ENCODE measurements around the gene ZNF48. TPM values are rescaled to one million over a fixed set of nuclear protein-coding genes. Genes with fewer than 3 reads are reported as not detected.

ZNF48 gene
- polyA plus RNA-seq, 1 of the 3 experiments (the other 2 are of a cell fraction), result 8.8 TPM

- TF ChIP-seq ZBTB33 (IDR thresholded peaks at IDR 0.05; ENCODE audit: borderline replicate concordance, low read depth), result no peak
- TF ChIP-seq YY1 (IDR thresholded peaks at IDR 0.05; ENCODE audit: low read depth), result no peak
- TF ChIP-seq EZH2phosphoT487 (IDR thresholded peaks at IDR 0.05; ENCODE audit: borderline replicate concordance, low read depth), result no peak
- no peak for TF ChIP-seq RXRA (IDR thresholded peaks at IDR 0.05; ENCODE audit: borderline replicate concordance, low read depth)
- TF ChIP-seq GABPA (IDR thresholded peaks at IDR 0.05; ENCODE audit: low read depth), result no peak
- no peak for TF ChIP-seq NRF1 (IDR thresholded peaks at IDR 0.05; ENCODE audit: low read depth, low read length)
Measured at GRCh38 chr16:30443631-30444030, 48.4 kb downstream of the ZNF48 start (continued).

- H3K9me3 ChIP-seq, result no peaks in the 10 kb centered on the region
- peak overlapping the region; percentile 89 for H3K4me2 ChIP-seq
- peaks cover 24% of the 10 kb centered on the region for H3K79me2 ChIP-seq (ENCODE audit: insufficient read depth)
- H3K36me3 ChIP-seq (replicated peaks in 1 of 2; ENCODE audit: control insufficient read depth in 1 of 2, insufficient read depth in 2 of 2, low read length in 1 of 2), result peaks cover 12 to 16% of the 10 kb centered on the region in 2 experiments
- H3K4me3 ChIP-seq (ENCODE audit: low read depth in 2 of 2, low read length in 1 of 2), result peak overlapping the region; percentile 75 to 95
- H3K9ac ChIP-seq, result peak overlapping the region; percentile 98
- ChIA-PET CTCF (interaction anchor here (0.6 to 2.9 kb wide), 9 partner anchors 11 to 353 kb away, joined by 3 to 27 read pairs (median 3); partner anchors contain the start of genes DCTPP1, TBX6 and ZNF747), POLR2A (interaction anchor here (0.6 to 1.7 kb wide), 5 partner anchors 15 to 91 kb away, joined by 3 to 6 read pairs (median 3); partner anchors contain the start of gene DCTPP1)
- no peak overlapping the region for H2AFZ ChIP-seq (ENCODE audit: low read depth)
- H3K27me3 ChIP-seq (ENCODE audit: insufficient read depth), result no peaks in the 10 kb centered on the region
- TF ChIP-seq FOSL2 (IDR thresholded peaks at IDR 0.05; ENCODE audit: borderline replicate concordance, low read depth) (no peak), GABPA (IDR thresholded peaks at IDR 0.05; ENCODE audit: low read depth) (no peak), YY1 (IDR thresholded peaks at IDR 0.05; ENCODE audit: low read depth) (0 out of 2 replicates have a peak, but pooled peaks have one; percentile 53), RFX5 (IDR thresholded peaks at IDR 0.05; ENCODE audit: low read length) (no peak), NFIC (IDR thresholded peaks at IDR 0.05; ENCODE audit: borderline replicate concordance) (no peak)
- TF ChIP-seq, protein P1, sequence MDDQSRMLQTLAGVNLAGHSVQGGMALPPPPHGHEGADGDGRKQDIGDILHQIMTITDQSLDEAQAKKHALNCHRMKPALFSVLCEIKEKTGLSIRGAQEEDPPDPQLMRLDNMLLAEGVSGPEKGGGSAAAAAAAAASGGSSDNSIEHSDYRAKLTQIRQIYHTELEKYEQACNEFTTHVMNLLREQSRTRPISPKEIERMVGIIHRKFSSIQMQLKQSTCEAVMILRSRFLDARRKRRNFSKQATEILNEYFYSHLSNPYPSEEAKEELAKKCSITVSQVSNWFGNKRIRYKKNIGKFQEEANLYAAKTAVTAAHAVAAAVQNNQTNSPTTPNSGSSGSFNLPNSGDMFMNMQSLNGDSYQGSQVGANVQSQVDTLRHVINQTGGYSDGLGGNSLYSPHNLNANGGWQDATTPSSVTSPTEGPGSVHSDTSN (IDR thresholded peaks at IDR 0.05), result no peak
- peaks cover 5% of the 10 kb centered on the region for H3F3A ChIP-seq (replicated peaks; ENCODE audit: insufficient read depth)
- WGBS (ENCODE audit: low lambda C conversion rate), result 89% methylated on average over 29 of the region's 29 CpGs
- no peak for DNase-seq
- no peaks in the 10 kb centered on the region for H4K20me1 ChIP-seq (ENCODE audit: insufficient read depth)
- H3K9me2 ChIP-seq, result no peaks in the 10 kb centered on the region
- H3K27ac ChIP-seq (ENCODE audit: low read depth in 2 of 2, low read length in 1 of 2), result peak overlapping the region; percentile 86 to 88; a peak in 3 of 4 replicates
- H3K4me1 ChIP-seq (ENCODE audit: control insufficient read depth in 1 of 2, insufficient read depth in 2 of 2, low read depth in 1 of 2, low read length in 1 of 2), result peaks cover 8 to 15% of the 10 kb centered on the region in 2 experiments; a peak in 2 of 4 replicates
Measured at GRCh38 chr16:30444231-30445148, 49.3 kb downstream of the ZNF48 start.

Data from SK-N-SH (cell line).